Large intestine (tissue), 3 donors: ENCODE measurements around the gene TBX4. TPM values are rescaled to one million over a fixed set of nuclear protein-coding genes. Genes with fewer than 3 reads are reported as not detected.
"Not testable (repeated sequence)": the region's sequence is repeated elsewhere in the genome, so short reads cannot be mapped to it uniquely, and the experiment has no call there.

ENCODE experiments used
- DNase-seq, 2 donors: peaks; one replicate each; pipeline versions ENCODE4 v3.0.0 to v3.0.0-alpha.2; 2013
- H3K27ac ChIP-seq: one replicate; pipeline ENCODE4 v1.5.1; 2013; ENCODE audit warnings: low read length
- H3K27me3 ChIP-seq: 2 replicates; pipeline ENCODE4 v1.6.1; 2013; ENCODE audit warnings: low read length; ENCODE audit not compliant: control insufficient read depth, insufficient read depth
- H3K36me3 ChIP-seq: 2 replicates; pipeline ENCODE4 v1.6.1; 2013; ENCODE audit warnings: low read length; ENCODE audit not compliant: control insufficient read depth, insufficient read depth
- H3K4me1 ChIP-seq: one replicate; pipeline ENCODE4 v1.6.1; 2013; ENCODE audit warnings: low read length; ENCODE audit not compliant: control insufficient read depth, insufficient read depth
- H3K4me3 ChIP-seq: one replicate; pipeline ENCODE4 v1.5.1; 2013; ENCODE audit warnings: low read length
- H3K9me3 ChIP-seq: one replicate; pipeline ENCODE4 v1.6.1; 2013; ENCODE audit warnings: mild to moderate bottlenecking, low read depth, low read length, moderate library complexity; ENCODE audit not compliant: control insufficient read depth
- WGBS: methylation state at CpG from one replicate; pipeline ENCODE4 v1.1.5; 2013; ENCODE audit warnings: low lambda C conversion rate; ENCODE audit not compliant: insufficient coverage; 5-methylcytosine and 5-hydroxymethylcytosine counted together
- polyA plus RNA-seq: library from polyadenylated mRNA; unstranded; fragments of 120-200 nt; gene quantifications from one replicate; pipeline ENCODE4 v1.2.1, GENCODE V29; 2013

The TBX4 gene
- polyA plus RNA-seq, 1 donor: 0.10 TPM

GRCh38 chr17:61502292-61502691, 50.1 kb downstream of the TBX4 start:
- Histone ChIP-seq H3K9me3 (no peaks in the 10 kb centered on the region), H3K4me1 (peaks cover 7% of the 10 kb centered on the region), H3K4me3 (no peak overlapping the region), H3K27ac (no peak overlapping the region), H3K27me3 (no peaks in the 10 kb centered on the region), H3K36me3 (no peaks in the 10 kb centered on the region)
- no CpG with 5 or more reads among the region's 5 CpGs for WGBS
- no peak for DNase-seq

GRCh38 chr17:61503961-61504360, 51.7 kb downstream of the TBX4 start:
- H3K27me3 ChIP-seq: no peaks in the 10 kb centered on the region
- no peak for DNase-seq
- H3K27ac ChIP-seq: no peak overlapping the region
- no peaks in the 10 kb centered on the region for H3K9me3 ChIP-seq
- H3K4me1 ChIP-seq: peaks cover 7% of the 10 kb centered on the region
- H3K4me3 ChIP-seq: no peak overlapping the region
- WGBS: no CpG with 5 or more reads among the region's 3 CpGs
- no peaks in the 10 kb centered on the region for H3K36me3 ChIP-seq

- Histone ChIP-seq H3K4me3 (no peak overlapping the region), H3K27ac (no peak overlapping the region), H3K36me3 (no peaks in the 10 kb centered on the region), H3K9me3 (no peaks in the 10 kb centered on the region), H3K4me1 (peaks cover 7% of the 10 kb centered on the region), H3K27me3 (no peaks in the 10 kb centered on the region)
- DNase-seq: no peak
- 75% methylated on average over 1 of the region's 2 CpGs for WGBS
These were observed 52.5 kb downstream of the TBX4 start for GRCh38 chr17:61504697-61505096.

- H3K36me3 ChIP-seq: no peaks in the 10 kb centered on the region
- DNase-seq: peak in 1 of 2 donors; percentile 58
- H3K4me3 ChIP-seq: no peak overlapping the region
- no peak overlapping the region for H3K27ac ChIP-seq
- 59% methylated on average over 3 of the region's 11 CpGs for WGBS
- no peaks in the 10 kb centered on the region for H3K27me3 ChIP-seq
- peaks cover 7% of the 10 kb centered on the region for H3K4me1 ChIP-seq
- no peaks in the 10 kb centered on the region for H3K9me3 ChIP-seq
These were observed 53.8 kb downstream of the TBX4 start for GRCh38 chr17:61505846-61506627.

- no peak for DNase-seq
- no CpG with 5 or more reads among the region's 9 CpGs for WGBS
- Histone ChIP-seq H3K4me3 (no peak overlapping the region), H3K36me3 (no peaks in the 10 kb centered on the region), H3K4me1 (peaks cover 7% of the 10 kb centered on the region), H3K9me3 (no peaks in the 10 kb centered on the region), H3K27ac (no peak overlapping the region), H3K27me3 (no peaks in the 10 kb centered on the region)
These were observed 55.3 kb downstream of the TBX4 start for GRCh38 chr17:61507383-61508066.

- no peak overlapping the region for H3K4me3 ChIP-seq
- no peak overlapping the region for H3K27ac ChIP-seq
- no peak for DNase-seq
- WGBS: 93% methylated on average over 2 of the region's 5 CpGs
- H3K36me3 ChIP-seq: no peaks in the 10 kb centered on the region
- no peaks in the 10 kb centered on the region for H3K27me3 ChIP-seq
- H3K4me1 ChIP-seq: peaks cover 7% of the 10 kb centered on the region
- no peaks in the 10 kb centered on the region for H3K9me3 ChIP-seq
These were observed 56.7 kb downstream of the TBX4 start for GRCh38 chr17:61508912-61509311.

- not testable (repeated sequence) for H3K9me3 ChIP-seq, H3K4me1 ChIP-seq, H3K36me3 ChIP-seq, H3K4me3 ChIP-seq, H3K27me3 ChIP-seq, DNase-seq, H3K27ac ChIP-seq
- WGBS: no CpG with 5 or more reads among the region's 5 CpGs
These were observed 57.2 kb downstream of the TBX4 start for GRCh38 chr17:61509454-61509853.

GRCh38 chr17:61510237-61510636, 58.0 kb downstream of the TBX4 start:
- no peaks in the 10 kb centered on the region for H3K9me3 ChIP-seq
- H3K27ac ChIP-seq: no peak overlapping the region
- no CpG with 5 or more reads among the region's 6 CpGs for WGBS
- peaks cover 7% of the 10 kb centered on the region for H3K4me1 ChIP-seq
- DNase-seq: no peak
- H3K4me3 ChIP-seq: no peak overlapping the region
- H3K27me3 ChIP-seq: no peaks in the 10 kb centered on the region
- H3K36me3 ChIP-seq: no peaks in the 10 kb centered on the region

GRCh38 chr17:61510991-61511390, 58.8 kb downstream of the TBX4 start:
- no peaks in the 10 kb centered on the region for H3K27me3 ChIP-seq
- no peaks in the 10 kb centered on the region for H3K36me3 ChIP-seq
- no peak overlapping the region for H3K27ac ChIP-seq
- no peak for DNase-seq
- H3K4me3 ChIP-seq: no peak overlapping the region
- 40% methylated on average over 1 of the region's 2 CpGs for WGBS
- no peaks in the 10 kb centered on the region for H3K9me3 ChIP-seq
- H3K4me1 ChIP-seq: peaks cover 4% of the 10 kb centered on the region

- no peak for DNase-seq
- Histone ChIP-seq H3K4me1 (no peaks in the 10 kb centered on the region), H3K36me3 (no peaks in the 10 kb centered on the region), H3K27ac (no peak overlapping the region), H3K4me3 (no peak overlapping the region), H3K27me3 (no peaks in the 10 kb centered on the region), H3K9me3 (no peaks in the 10 kb centered on the region)
- WGBS: no CpG with 5 or more reads among the region's 4 CpGs
These were observed 59.4 kb downstream of the TBX4 start for GRCh38 chr17:61511480-61512182.
